Measurements from ENCODE around the gene ANGEL2. TPM values are rescaled to one million over a fixed set of nuclear protein-coding genes. Genes with fewer than 3 reads are reported as not detected.

The ANGEL2 gene
- total RNA-seq, 2 experiments from 2014 or later, result 40.1 to 42.7 TPM

- ChIA-PET CTCF (ENCODE audit: unreplicated experiment) (no interaction called here), POLR2A (interaction anchor here (0.5 to 1.9 kb wide), 2 partner anchors 9 to 156 kb away, joined by 4 to 6 read pairs; no protein-coding TSS in a partner anchor)
- Histone ChIP-seq H3K4me2 (ENCODE audit: low read length) (no peak overlapping the region), H3K4me1 (ENCODE audit: insufficient read depth, low read length, poor library complexity, severe bottlenecking) (peaks cover 38% of the 10 kb centered on the region), H2AFZ (ENCODE audit: low read length) (no peak overlapping the region), H3K27ac (ENCODE audit: low read depth, low read length, poor library complexity, severe bottlenecking) (no peak overlapping the region), H3K79me2 (ENCODE audit: insufficient read depth, low read depth, low read length) (no peaks in the 10 kb centered on the region), H3K4me3 (ENCODE audit: low read depth, low read length, poor library complexity, severe bottlenecking) (no peak overlapping the region), H3K9me2 (ENCODE audit: insufficient read depth, low read length) (no peaks in the 10 kb centered on the region), H3K9me3 (ENCODE audit: low read length) (no peaks in the 10 kb centered on the region), H4K20me1 (ENCODE audit: insufficient read depth, low read length) (no peaks in the 10 kb centered on the region), H3K36me3 (ENCODE audit: insufficient read depth, low read length) (no peaks in the 10 kb centered on the region)
- DNase-seq (ENCODE audit: low spot score), result peak; percentile 37
- no peak for TF ChIP-seq EZH2phosphoT487 (IDR thresholded peaks at IDR 0.05; ENCODE audit: borderline replicate concordance, low read depth, low read length)
- no peak for TF ChIP-seq CTCF (conservative IDR thresholded peaks at IDR 0.05; ENCODE audit: low read length)
- intact Hi-C loops (cut with micrococcal nuclease; ENCODE audit: unreplicated experiment), result no loop called here
- no TSS peak for BruUV-seq (replicated peaks)
Observed at GRCh38 chr1:212959266-212960220, 56.1 kb downstream of the ANGEL2 start.

- no peaks in the 10 kb centered on the region for H3K9me3 ChIP-seq (ENCODE audit: low read length)
- H2AFZ ChIP-seq (ENCODE audit: low read length), result no peak overlapping the region; the same call in 1 of the 2 replicates
- H3K27ac ChIP-seq (ENCODE audit: low read depth, low read length, poor library complexity, severe bottlenecking), result no peak overlapping the region
- H3K4me3 ChIP-seq (ENCODE audit: low read depth, low read length, poor library complexity, severe bottlenecking), result no peak overlapping the region
- H3K36me3 ChIP-seq (ENCODE audit: insufficient read depth, low read length), result no peaks in the 10 kb centered on the region
- TF ChIP-seq CTCF (conservative IDR thresholded peaks at IDR 0.05; ENCODE audit: low read length) (no peak), EZH2phosphoT487 (IDR thresholded peaks at IDR 0.05; ENCODE audit: borderline replicate concordance, low read depth, low read length) (no peak)
- no peaks in the 10 kb centered on the region for H4K20me1 ChIP-seq (ENCODE audit: insufficient read depth, low read length)
- H3K4me2 ChIP-seq (ENCODE audit: low read length), result peak overlapping the region; percentile 32
- ChIA-PET POLR2A (interaction anchor here (0.6 to 1.9 kb wide), 4 partner anchors 10 to 75 kb away, joined by 3 to 6 read pairs (median 4); no protein-coding TSS in a partner anchor), CTCF (ENCODE audit: unreplicated experiment) (interaction anchor here (1.9 kb wide), 1 partner anchor 10 kb away, joined by 6 read pairs; no protein-coding TSS in a partner anchor)
- peak; percentile 44 for DNase-seq (ENCODE audit: low spot score)
- no TSS peak for BruUV-seq (replicated peaks)
- peaks cover 40% of the 10 kb centered on the region for H3K4me1 ChIP-seq (ENCODE audit: insufficient read depth, low read length, poor library complexity, severe bottlenecking)
- intact Hi-C loops (cut with micrococcal nuclease; ENCODE audit: unreplicated experiment), result no loop called here
- no peaks in the 10 kb centered on the region for H3K79me2 ChIP-seq (ENCODE audit: insufficient read depth, low read depth, low read length)
- no peaks in the 10 kb centered on the region for H3K9me2 ChIP-seq (ENCODE audit: insufficient read depth, low read length)
Observed at GRCh38 chr1:212958175-212958574, 57.5 kb downstream of the ANGEL2 start.

Measured in OCI-LY7 (cell line).